Nephron progenitor cell (in vitro differentiated cells): Measurements from ENCODE around the gene URB1.
A peak's percentile ranks its signal among the peaks of the same experiment; 100 is the strongest.

ENCODE experiments used
- DNase-seq: peaks from one replicate; pipeline ENCODE4 v3.0.0; 2021
- H3K27ac Mint-ChIP-seq: 2 replicates; pipeline ENCODE4 v1.8.0; 2021; ENCODE audit warnings: mild to moderate bottlenecking, moderate library complexity, mixed read lengths
- H3K27me3 Mint-ChIP-seq: 2 replicates; pipeline ENCODE4 v1.8.0; 2021; ENCODE audit warnings: mild to moderate bottlenecking, low read depth, mixed read lengths; ENCODE audit not compliant: poor library complexity
- H3K36me3 Mint-ChIP-seq: 2 replicates; pipeline ENCODE4 v1.8.0; 2021; ENCODE audit warnings: low read depth, mixed read lengths
- H3K4me1 Mint-ChIP-seq: 2 replicates; pipeline ENCODE4 v1.8.0; 2021; ENCODE audit warnings: mixed read lengths
- H3K4me3 Mint-ChIP-seq: 2 replicates; pipeline ENCODE4 v1.8.0; 2021; ENCODE audit warnings: mild to moderate bottlenecking, moderate library complexity, mixed read lengths
- H3K9me3 Mint-ChIP-seq: 2 replicates; pipeline ENCODE4 v1.8.0; 2021; ENCODE audit warnings: mild to moderate bottlenecking, moderate library complexity, mixed read lengths
- TF ChIP-seq, protein P1 (sequence below): fragments of 200-600 bp; sonication (generic); IDR thresholded peaks from 2 replicates; pipeline ENCODE4 v1.5.0; 2021; ENCODE audit warnings: antibody characterized with exemption

The URB1 gene

DNA sequence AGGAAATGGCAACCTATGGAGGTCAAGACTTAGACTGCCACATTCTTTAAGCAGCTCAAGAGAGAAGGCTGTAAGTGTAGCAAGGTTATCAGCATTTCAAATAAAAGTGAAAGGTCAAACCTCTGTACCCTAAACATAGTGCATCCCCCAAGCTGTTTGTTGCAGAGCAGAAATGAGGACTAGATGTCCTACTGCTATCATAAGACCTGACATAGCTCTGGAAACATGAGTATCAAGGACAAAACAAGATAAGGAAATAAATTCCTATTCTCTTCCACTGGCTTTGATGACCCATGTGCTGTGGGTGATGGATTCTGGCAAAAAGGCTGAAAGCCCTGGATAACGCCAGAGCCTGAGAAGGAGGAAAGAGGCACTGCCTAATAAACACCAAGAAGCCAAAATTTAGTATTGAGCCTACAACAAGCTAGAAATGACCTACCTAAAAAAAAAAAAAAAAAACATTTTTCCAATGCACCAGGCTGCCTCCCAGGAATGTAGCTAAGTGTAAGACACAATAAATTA, 35.9 kb downstream of the URB1 start:
- TF ChIP-seq, protein P1, sequence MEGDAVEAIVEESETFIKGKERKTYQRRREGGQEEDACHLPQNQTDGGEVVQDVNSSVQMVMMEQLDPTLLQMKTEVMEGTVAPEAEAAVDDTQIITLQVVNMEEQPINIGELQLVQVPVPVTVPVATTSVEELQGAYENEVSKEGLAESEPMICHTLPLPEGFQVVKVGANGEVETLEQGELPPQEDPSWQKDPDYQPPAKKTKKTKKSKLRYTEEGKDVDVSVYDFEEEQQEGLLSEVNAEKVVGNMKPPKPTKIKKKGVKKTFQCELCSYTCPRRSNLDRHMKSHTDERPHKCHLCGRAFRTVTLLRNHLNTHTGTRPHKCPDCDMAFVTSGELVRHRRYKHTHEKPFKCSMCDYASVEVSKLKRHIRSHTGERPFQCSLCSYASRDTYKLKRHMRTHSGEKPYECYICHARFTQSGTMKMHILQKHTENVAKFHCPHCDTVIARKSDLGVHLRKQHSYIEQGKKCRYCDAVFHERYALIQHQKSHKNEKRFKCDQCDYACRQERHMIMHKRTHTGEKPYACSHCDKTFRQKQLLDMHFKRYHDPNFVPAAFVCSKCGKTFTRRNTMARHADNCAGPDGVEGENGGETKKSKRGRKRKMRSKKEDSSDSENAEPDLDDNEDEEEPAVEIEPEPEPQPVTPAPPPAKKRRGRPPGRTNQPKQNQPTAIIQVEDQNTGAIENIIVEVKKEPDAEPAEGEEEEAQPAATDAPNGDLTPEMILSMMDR, result no peak
- no peak for DNase-seq
- no peak overlapping the region for H3K4me3 Mint-ChIP-seq
- no peaks in the 10 kb centered on the region for H3K9me3 Mint-ChIP-seq
- H3K27ac Mint-ChIP-seq, result no peak overlapping the region
- no peaks in the 10 kb centered on the region for H3K4me1 Mint-ChIP-seq
- H3K36me3 Mint-ChIP-seq, result peaks cover 86% of the 10 kb centered on the region
- H3K27me3 Mint-ChIP-seq, result no peaks in the 10 kb centered on the region

DNA sequence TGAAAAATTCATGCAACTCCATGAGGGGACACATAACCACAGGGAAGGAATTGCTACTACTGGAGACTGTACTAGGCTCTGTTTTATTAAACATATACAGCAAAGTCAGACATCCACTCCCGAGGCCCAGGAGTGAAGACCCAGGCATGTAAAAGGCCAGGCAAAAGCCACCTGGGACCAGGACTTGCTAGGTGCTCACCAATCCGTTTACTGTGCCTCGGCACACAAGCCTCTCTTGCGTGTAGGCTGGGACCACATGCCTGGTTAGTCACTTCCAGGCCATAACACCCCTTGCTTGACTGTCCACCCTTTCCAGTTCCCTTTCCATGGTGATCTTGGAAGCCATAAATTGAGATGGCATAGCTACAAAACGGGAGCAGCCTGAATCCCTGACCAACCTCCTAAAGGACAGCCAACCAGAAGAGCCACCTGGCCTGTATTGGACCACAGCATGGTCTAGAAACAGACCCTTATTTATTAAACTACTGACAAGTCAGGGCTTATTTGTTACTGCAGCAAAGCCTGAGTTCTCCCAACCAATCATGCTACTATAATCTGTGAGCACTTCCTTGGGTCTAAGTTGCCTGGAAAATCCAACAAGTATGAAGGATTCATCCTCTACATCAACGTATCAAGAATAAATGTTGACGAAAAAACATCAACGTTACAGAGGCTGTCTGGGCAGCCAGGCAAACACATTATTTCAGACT, 39.7 kb downstream of the URB1 start:
- H3K4me1 Mint-ChIP-seq, result no peaks in the 10 kb centered on the region
- H3K27me3 Mint-ChIP-seq, result no peaks in the 10 kb centered on the region
- DNase-seq, result no peak
- TF ChIP-seq, protein P1, result no peak
- no peaks in the 10 kb centered on the region for H3K9me3 Mint-ChIP-seq
- H3K27ac Mint-ChIP-seq, result no peak overlapping the region
- no peak overlapping the region for H3K4me3 Mint-ChIP-seq
- peaks cover 73% of the 10 kb centered on the region for H3K36me3 Mint-ChIP-seq

DNA sequence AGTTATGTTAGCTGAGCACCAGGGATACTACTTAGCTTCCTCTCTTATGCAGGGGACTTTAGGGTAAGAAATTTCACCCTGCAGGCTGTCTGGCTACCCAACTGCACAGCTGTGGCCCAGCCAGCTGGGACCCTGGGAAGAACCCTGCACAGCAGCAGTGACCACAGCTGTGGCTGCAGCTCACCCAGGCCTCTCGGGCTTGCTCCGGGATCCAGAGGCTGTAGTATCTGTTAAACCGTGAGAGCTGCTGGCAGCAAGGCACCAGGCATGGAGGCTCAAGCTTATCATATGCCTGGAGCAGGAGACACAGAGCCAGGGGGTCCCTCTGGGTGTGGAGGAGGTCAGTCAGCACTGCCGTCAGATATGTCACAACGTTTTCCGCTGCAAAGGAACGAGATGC, 40.3 kb downstream of the URB1 start:
- Mint-ChIP-seq H3K9me3 (no peaks in the 10 kb centered on the region), H3K36me3 (peaks cover 79% of the 10 kb centered on the region), H3K4me3 (no peak overlapping the region), H3K27ac (no peak overlapping the region), H3K27me3 (no peaks in the 10 kb centered on the region), H3K4me1 (no peaks in the 10 kb centered on the region)
- no peak for DNase-seq
- TF ChIP-seq, protein P1, result no peak

DNA sequence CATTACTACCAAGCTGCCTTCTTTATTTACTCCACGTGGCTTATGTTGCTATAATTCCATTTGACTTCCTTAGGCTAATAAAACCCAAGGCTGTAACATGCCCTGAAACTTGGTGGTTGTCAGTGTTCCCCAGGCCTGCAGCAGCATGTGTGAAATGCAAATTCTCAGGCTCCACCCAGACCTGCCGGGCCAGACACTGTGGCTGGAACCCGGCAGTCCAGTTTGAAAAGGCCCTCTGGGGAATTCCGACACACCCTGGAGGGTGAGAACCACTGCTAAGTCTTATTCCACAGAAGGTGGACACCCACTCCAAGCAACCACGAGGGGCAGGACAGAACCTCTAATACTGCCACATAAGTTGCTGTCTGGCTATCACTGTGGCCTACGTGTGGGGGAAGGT, 41.4 kb downstream of the URB1 start:
- no peaks in the 10 kb centered on the region for H3K4me1 Mint-ChIP-seq

DNA sequence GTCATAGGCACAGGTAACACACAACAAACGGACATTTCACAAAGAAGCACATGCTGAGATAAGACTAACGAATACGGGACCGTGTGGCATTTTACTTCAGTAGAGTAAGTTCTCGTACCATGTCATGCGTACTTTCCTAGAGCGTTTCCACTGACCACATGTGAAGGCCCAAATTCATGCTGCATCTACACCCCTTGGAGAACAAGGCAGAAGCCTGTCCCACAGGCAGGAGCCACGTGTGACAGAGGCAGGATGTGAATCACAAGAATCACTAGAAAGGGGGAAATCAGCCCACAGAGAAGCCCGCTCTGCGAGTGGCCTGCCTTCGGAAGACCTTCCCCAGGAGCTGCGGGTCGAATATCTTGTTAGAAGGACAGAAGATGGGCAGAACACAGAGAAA, 41.8 kb downstream of the URB1 start:
- TF ChIP-seq, protein P1, result no peak
- H3K4me3 Mint-ChIP-seq, result no peak overlapping the region
- H3K36me3 Mint-ChIP-seq, result peaks cover 79% of the 10 kb centered on the region
- peak overlapping the region; percentile 66 for H3K27ac Mint-ChIP-seq
- DNase-seq, result no peak
- no peaks in the 10 kb centered on the region for H3K27me3 Mint-ChIP-seq
- no peaks in the 10 kb centered on the region for H3K4me1 Mint-ChIP-seq
- no peaks in the 10 kb centered on the region for H3K9me3 Mint-ChIP-seq

More for the DNA sequence above, 41.4 kb downstream of the URB1 start:
- no peak overlapping the region for H3K27ac Mint-ChIP-seq
- no peaks in the 10 kb centered on the region for H3K9me3 Mint-ChIP-seq
- TF ChIP-seq, protein P1, result no peak
- no peak for DNase-seq
- H3K36me3 Mint-ChIP-seq, result peaks cover 79% of the 10 kb centered on the region
- H3K27me3 Mint-ChIP-seq, result no peaks in the 10 kb centered on the region
- no peak overlapping the region for H3K4me3 Mint-ChIP-seq
